NCI-H82 (cell line): ENCODE results near the gene TCF7L2.

Source experiments
- DNase-seq: peaks from one replicate; lab custom pipeline; 2025; lab: John Stamatoyannopoulos, UW

The TCF7L2 gene

GRCh38 chr10:113066561-113067312, 116.7 kb downstream of the TCF7L2 start:
- no peak for DNase-seq

GRCh38 chr10:113067501-113067900, 117.5 kb downstream of the TCF7L2 start:
- DNase-seq: no peak

GRCh38 chr10:113068178-113068890, 118.3 kb downstream of the TCF7L2 start:
- DNase-seq: no peak

- no peak for DNase-seq
Measured at GRCh38 chr10:113069595-113069994, 119.5 kb downstream of the TCF7L2 start.

GRCh38 chr10:113071446-113071845, 121.4 kb downstream of the TCF7L2 start:
- DNase-seq: no peak

- DNase-seq: no peak
Measured at GRCh38 chr10:113073549-113074189, 123.6 kb downstream of the TCF7L2 start.

GRCh38 chr10:113076949-113077348, 126.9 kb downstream of the TCF7L2 start:
- DNase-seq: no peak

- DNase-seq: peak; percentile 7
Measured at GRCh38 chr10:113078282-113078907, 128.3 kb downstream of the TCF7L2 start.

GRCh38 chr10:113080061-113080924, 130.2 kb downstream of the TCF7L2 start:
- no peak for DNase-seq

- DNase-seq: no peak
Measured at GRCh38 chr10:113080925-113081229, 130.8 kb downstream of the TCF7L2 start.

- DNase-seq: no peak
Measured at GRCh38 chr10:113084031-113084430, 134.0 kb downstream of the TCF7L2 start.

GRCh38 chr10:113085776-113086175, 135.7 kb downstream of the TCF7L2 start:
- DNase-seq: no peak

GRCh38 chr10:113086282-113086681, 136.2 kb downstream of the TCF7L2 start:
- DNase-seq: no peak

- DNase-seq: no peak
Measured at GRCh38 chr10:113087165-113088029, 137.3 kb downstream of the TCF7L2 start.

- DNase-seq: no peak
Measured at GRCh38 chr10:113088194-113088593, 138.1 kb downstream of the TCF7L2 start.

- DNase-seq: no peak
Measured at GRCh38 chr10:113089551-113089950, 139.5 kb downstream of the TCF7L2 start.

GRCh38 chr10:113091920-113092319, 141.9 kb downstream of the TCF7L2 start:
- no peak for DNase-seq

- DNase-seq: no peak
Measured at GRCh38 chr10:113093188-113094113, 143.4 kb downstream of the TCF7L2 start.

- no peak for DNase-seq
Measured at GRCh38 chr10:113094114-113094486, 144.1 kb downstream of the TCF7L2 start.
